K562 (cell line): ENCODE data around the gene FES. TPM values are rescaled to one million over a fixed set of nuclear protein-coding genes. Genes with fewer than 3 reads are reported as not detected.

Experiments used
- ELF1 ChIP-seq: fragments of 200-800 bp; sonication (Bioruptor generic); IDR thresholded peaks from 2 replicates; pipeline ENCODE4 v1.6.1; 2016; ENCODE audit warnings: missing genetic modification characterization, missing compliant biosample characterization
- KAT7 ChIP-seq: sonication (generic); formaldehyde crosslinking; IDR thresholded peaks from 2 replicates; pipeline ENCODE4 v1.8.0; 2022; ENCODE audit warnings: missing genetic modification reagents, mild to moderate bottlenecking, borderline replicate concordance
- KLF6 ChIP-seq: fragments of 250-450 bp; sonication (Bioruptor Pico); IDR thresholded peaks from 2 replicates; pipeline ENCODE4 v1.4.0; 2020; ENCODE audit warnings: mild to moderate bottlenecking, moderate library complexity, borderline replicate concordance
- MAZ ChIP-seq, 2 experiments: fragments of 450-650 bp in 1 of 2; sonication (generic) in 1 of 2; formaldehyde crosslinking; IDR thresholded peaks in 1 of 2; conservative IDR thresholded peaks in 1 of 2; 2 replicates each; pipeline versions ENCODE4 v1.4.0 to v1.5.0; 2020; ENCODE audit warnings: mild to moderate bottlenecking in 1 of 2, missing genetic modification reagents in 1 of 2
- MECOM ChIP-seq: fragments of 250-450 bp; sonication (Bioruptor Pico); IDR thresholded peaks from 2 replicates; pipeline ENCODE4 v1.8.0; 2022; ENCODE audit warnings: inconsistent platforms
- MYNN ChIP-seq, 2 experiments: sonication (generic); formaldehyde crosslinking in 1 of 2; IDR thresholded peaks; 2 replicates each; pipeline versions ENCODE4 v1.5.0 to v1.6.1; 2016 to 2020; ENCODE audit warnings: antibody characterized with exemption in 1 of 2, missing genetic modification reagents in 1 of 2
- NR4A1 ChIP-seq, 2 experiments: fragments of 250-450 bp in 1 of 2; fragments of 450-650 bp in 1 of 2; sonication (Bioruptor Pico) in 1 of 2; IDR thresholded peaks; 2 replicates each; pipeline versions ENCODE4 v1.4.0 to v1.6.1; 2016 to 2020; ENCODE audit warnings: mild to moderate bottlenecking in 2 of 2, missing compliant biosample characterization in 1 of 2, missing genetic modification characterization in 1 of 2, moderate library complexity in 1 of 2
- POLR2H ChIP-seq: IDR thresholded peaks from 2 replicates; pipeline ENCODE4 v1.6.1; 2016; ENCODE audit warnings: missing genetic modification characterization, low read depth, mild to moderate bottlenecking, control low read depth, missing compliant biosample characterization, moderate library complexity
- RBM17 ChIP-seq: fragments of 200-400 bp; formaldehyde crosslinking; IDR thresholded peaks from 2 replicates; pipeline ENCODE4 v1.6.1; 2017; ENCODE audit warnings: low read depth, mild to moderate bottlenecking, low read length, borderline replicate concordance
- RNF2 ChIP-seq: sonication (generic); IDR thresholded peaks from 2 replicates; pipeline ENCODE4 v1.6.1; 2016
- SMARCE1 ChIP-seq: fragments of 450-650 bp; IDR thresholded peaks from 2 replicates; pipeline ENCODE4 v1.7.1; 2016; ENCODE audit warnings: mild to moderate bottlenecking
- TCF7L2 ChIP-seq: fragments of 150-350 bp; IDR thresholded peaks from 2 replicates; pipeline ENCODE4 v1.6.1; 2016; ENCODE audit warnings: low read depth, mild to moderate bottlenecking, low read length, moderate library complexity
- ZNF134 ChIP-seq: fragments of 250-450 bp; sonication (Bioruptor Pico); conservative IDR thresholded peaks from 2 replicates; pipeline ENCODE4 v1.4.0; 2020
- ZNF24 ChIP-seq: fragments of 450-650 bp; IDR thresholded peaks from 2 replicates; pipeline ENCODE4 v1.6.1; 2016
- ZSCAN32 ChIP-seq: fragments of 450-650 bp; formaldehyde crosslinking; IDR thresholded peaks from 2 replicates; pipeline ENCODE4 v1.4.0; 2020; ENCODE audit warnings: mild to moderate bottlenecking, moderate library complexity
- polyA plus RNA-seq, 8 experiments: library from polyadenylated mRNA; depleted of rRNA in 4 of 8; stranded (reverse) in 5 of 8; unstranded in 3 of 8; fragments of >200 nt; fragmentation: Nextera tagmentation in 2 of 8; fragmentation: Illumina TruSeq in 1 of 8; extraction: Ambion mirVana in 2 of 8; extraction: Trizol in 1 of 8; gene quantifications; 2 replicates each; pipeline versions ENCODE4 v1.2.1 to v1.2.3, GENCODE V29; 2011 to 2014; ENCODE audit warnings: inconsistent platforms in 1 of 8, missing spikeins in 1 of 8
- total RNA-seq, 7 experiments: library from RNA; depleted of rRNA in 6 of 7; stranded (reverse); fragments of >200 nt in 6 of 7; fragmentation: Illumina TruSeq in 2 of 7; extraction: Trizol in 2 of 7; gene quantifications; 2 replicates each; pipeline versions ENCODE4 v1.2.1 to v1.2.3, GENCODE V29; 2011 to 2021; ENCODE audit warnings: low replicate concordance in 1 of 7
- TF ChIP-seq, protein P1 (sequence below): fragments of 450-650 bp; IDR thresholded peaks from 2 replicates; pipeline ENCODE4 v1.6.1; 2017; ENCODE audit warnings: mild to moderate bottlenecking, moderate library complexity
- TF ChIP-seq, protein P2 (sequence below): fragments of 200-800 bp; sonication (Bioruptor generic); IDR thresholded peaks from 2 replicates; pipeline ENCODE4 v1.6.1; 2017; ENCODE audit warnings: missing genetic modification characterization, missing compliant biosample characterization
- TF ChIP-seq, protein P3 (sequence below): fragments of 450-650 bp; IDR thresholded peaks from 2 replicates; pipeline ENCODE4 v1.6.1; 2017; ENCODE audit warnings: antibody characterized with exemption, mild to moderate bottlenecking

Gene FES
- total and polyA plus RNA-seq, 9 of the 15 experiments (the other 6 are each of a cell fraction or from before 2014, with no cell fraction given), result 0.38 to 2.6 (median 0.82) TPM

DNA sequence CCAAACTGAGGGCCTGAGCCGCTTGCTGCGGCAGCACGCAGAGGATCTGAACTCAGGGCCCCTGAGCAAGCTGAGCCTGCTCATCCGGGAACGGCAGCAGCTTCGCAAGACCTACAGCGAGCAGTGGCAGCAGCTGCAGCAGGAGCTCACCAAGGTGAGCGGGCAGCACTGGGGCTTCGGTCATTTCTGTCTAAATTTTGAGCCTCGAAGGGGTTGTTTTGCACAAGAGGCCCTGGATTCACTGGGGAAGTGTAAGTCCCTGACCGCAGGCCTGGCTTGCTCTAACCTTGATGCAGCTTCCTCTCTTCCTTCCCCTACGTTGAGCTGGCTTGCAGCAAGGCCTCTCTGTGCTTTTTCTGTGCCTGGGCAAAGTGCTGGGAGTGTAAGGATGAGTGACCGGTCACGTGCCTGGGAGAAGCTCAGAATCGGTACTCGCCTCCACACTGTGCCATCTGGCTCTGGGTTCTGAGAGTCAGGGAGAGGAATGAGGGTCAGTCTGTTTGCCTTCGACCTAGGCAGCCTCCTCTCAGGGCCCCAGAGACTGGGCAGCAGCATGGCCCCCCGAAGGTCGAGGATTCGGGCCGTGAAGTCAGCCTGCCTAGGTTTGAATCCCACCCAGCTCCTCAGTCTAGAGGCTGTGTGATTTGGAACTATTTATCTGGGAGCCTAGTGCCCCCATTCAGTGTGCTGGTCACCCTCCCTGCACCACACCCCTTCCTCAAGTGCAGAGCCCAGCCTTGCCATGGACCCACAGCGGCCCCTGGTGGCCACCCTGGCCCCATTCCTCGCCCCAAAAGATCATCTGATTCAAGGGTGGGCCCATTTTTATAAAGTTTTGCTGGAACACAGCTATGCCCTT, 1.4 kb downstream of the FES start (continued):
- 0 out of 2 replicates have a peak, but pooled peaks have one; percentile 17 for TF ChIP-seq MYNN (IDR thresholded peaks at IDR 0.05)
- no peak for TF ChIP-seq MYNN (CRISPR knock-in tag; IDR thresholded peaks at IDR 0.05)
- TF ChIP-seq RBM17, result no peak
- 0 out of 2 replicates have a peak, but pooled peaks have one; percentile 15 for TF ChIP-seq ELF1
- TF ChIP-seq SMARCE1, result no peak
- TF ChIP-seq, protein P1, sequence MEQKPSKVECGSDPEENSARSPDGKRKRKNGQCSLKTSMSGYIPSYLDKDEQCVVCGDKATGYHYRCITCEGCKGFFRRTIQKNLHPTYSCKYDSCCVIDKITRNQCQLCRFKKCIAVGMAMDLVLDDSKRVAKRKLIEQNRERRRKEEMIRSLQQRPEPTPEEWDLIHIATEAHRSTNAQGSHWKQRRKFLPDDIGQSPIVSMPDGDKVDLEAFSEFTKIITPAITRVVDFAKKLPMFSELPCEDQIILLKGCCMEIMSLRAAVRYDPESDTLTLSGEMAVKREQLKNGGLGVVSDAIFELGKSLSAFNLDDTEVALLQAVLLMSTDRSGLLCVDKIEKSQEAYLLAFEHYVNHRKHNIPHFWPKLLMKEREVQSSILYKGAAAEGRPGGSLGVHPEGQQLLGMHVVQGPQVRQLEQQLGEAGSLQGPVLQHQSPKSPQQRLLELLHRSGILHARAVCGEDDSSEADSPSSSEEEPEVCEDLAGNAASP, result no peak
- peak; percentile 60; the same call in 1 of the 2 replicates for TF ChIP-seq ZNF24
- TF ChIP-seq NR4A1 (CRISPR knock-in tag; IDR thresholded peaks at IDR 0.05), result 0 out of 2 replicates have a peak, but pooled peaks have one; percentile 16
- peak; percentile 70; the same call in 1 of the 2 replicates for TF ChIP-seq NR4A1 (tag; IDR thresholded peaks at IDR 0.05)
- TF ChIP-seq RNF2, result no peak
- TF ChIP-seq KAT7 (CRISPR knock-in tag), result peak; percentile 88; the same call in 1 of the 2 replicates
- TF ChIP-seq ZNF134 (CRISPR knock-in tag), result no peak
- TF ChIP-seq KLF6 (CRISPR knock-in tag), result peak; percentile 37; the same call in 1 of the 2 replicates
- no peak for TF ChIP-seq POLR2H
- TF ChIP-seq MAZ (CRISPR knock-in tag; conservative IDR thresholded peaks at IDR 0.05 in 1 of 2, IDR thresholded peaks at IDR 0.05 in 1 of 2), result peak; percentile 63 to 85
- TF ChIP-seq, protein P2, sequence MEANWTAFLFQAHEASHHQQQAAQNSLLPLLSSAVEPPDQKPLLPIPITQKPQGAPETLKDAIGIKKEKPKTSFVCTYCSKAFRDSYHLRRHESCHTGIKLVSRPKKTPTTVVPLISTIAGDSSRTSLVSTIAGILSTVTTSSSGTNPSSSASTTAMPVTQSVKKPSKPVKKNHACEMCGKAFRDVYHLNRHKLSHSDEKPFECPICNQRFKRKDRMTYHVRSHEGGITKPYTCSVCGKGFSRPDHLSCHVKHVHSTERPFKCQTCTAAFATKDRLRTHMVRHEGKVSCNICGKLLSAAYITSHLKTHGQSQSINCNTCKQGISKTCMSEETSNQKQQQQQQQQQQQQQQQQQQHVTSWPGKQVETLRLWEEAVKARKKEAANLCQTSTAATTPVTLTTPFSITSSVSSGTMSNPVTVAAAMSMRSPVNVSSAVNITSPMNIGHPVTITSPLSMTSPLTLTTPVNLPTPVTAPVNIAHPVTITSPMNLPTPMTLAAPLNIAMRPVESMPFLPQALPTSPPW (CRISPR knock-in tag), result peak; percentile 54
- peak; percentile 56; the same call in 1 of the 2 replicates for TF ChIP-seq MECOM (CRISPR knock-in tag)
- no peak for TF ChIP-seq TCF7L2
- TF ChIP-seq ZSCAN32 (CRISPR knock-in tag), result 0 out of 2 replicates have a peak, but pooled peaks have one; percentile 35
- TF ChIP-seq, protein P3, sequence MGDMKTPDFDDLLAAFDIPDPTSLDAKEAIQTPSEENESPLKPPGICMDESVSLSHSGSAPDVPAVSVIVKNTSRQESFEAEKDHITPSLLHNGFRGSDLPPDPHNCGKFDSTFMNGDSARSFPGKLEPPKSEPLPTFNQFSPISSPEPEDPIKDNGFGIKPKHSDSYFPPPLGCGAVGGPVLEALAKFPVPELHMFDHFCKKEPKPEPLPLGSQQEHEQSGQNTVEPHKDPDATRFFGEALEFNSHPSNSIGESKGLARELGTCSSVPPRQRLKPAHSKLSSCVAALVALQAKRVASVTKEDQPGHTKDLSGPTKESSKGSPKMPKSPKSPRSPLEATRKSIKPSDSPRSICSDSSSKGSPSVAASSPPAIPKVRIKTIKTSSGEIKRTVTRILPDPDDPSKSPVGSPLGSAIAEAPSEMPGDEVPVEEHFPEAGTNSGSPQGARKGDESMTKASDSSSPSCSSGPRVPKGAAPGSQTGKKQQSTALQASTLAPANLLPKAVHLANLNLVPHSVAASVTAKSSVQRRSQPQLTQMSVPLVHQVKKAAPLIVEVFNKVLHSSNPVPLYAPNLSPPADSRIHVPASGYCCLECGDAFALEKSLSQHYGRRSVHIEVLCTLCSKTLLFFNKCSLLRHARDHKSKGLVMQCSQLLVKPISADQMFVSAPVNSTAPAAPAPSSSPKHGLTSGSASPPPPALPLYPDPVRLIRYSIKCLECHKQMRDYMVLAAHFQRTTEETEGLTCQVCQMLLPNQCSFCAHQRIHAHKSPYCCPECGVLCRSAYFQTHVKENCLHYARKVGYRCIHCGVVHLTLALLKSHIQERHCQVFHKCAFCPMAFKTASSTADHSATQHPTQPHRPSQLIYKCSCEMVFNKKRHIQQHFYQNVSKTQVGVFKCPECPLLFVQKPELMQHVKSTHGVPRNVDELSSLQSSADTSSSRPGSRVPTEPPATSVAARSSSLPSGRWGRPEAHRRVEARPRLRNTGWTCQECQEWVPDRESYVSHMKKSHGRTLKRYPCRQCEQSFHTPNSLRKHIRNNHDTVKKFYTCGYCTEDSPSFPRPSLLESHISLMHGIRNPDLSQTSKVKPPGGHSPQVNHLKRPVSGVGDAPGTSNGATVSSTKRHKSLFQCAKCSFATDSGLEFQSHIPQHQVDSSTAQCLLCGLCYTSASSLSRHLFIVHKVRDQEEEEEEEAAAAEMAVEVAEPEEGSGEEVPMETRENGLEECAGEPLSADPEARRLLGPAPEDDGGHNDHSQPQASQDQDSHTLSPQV, result peak; percentile 76
